ENCODE results near the gene RUNX1. TPM values are rescaled to one million over a fixed set of nuclear protein-coding genes. Genes with fewer than 3 reads are reported as not detected.

Gene RUNX1
- total and polyA plus RNA-seq, 2 experiments from 2014 or later, result 0.12 TPM; not detected in 1

DNA sequence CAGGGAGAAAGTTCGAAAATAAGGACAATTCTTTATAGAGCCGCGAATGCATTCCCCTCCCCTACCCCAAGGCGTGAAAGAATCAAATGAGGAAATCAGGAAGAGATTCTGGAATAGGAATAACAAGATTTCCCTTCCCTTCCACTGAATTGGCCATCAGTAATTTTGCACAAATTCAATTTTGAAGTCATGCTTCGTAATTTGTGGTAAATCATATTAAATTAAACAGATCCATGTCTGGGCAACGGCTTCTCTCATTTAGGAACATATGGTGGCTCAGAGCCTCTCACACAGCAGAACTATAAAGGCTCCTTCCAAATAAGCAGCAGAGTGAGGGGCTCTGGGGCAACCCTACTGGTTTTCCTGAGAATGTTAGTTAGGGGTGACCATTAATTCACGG is 227.4 kb downstream of the RUNX1 start:
- Histone ChIP-seq H3K9me3 (ENCODE audit: low read depth) (no peaks in the 10 kb centered on the region), H3K36me3 (no peaks in the 10 kb centered on the region), H3K27ac (no peak overlapping the region), H3K4me3 (no peak overlapping the region), H3K27me3 (peaks cover 3% of the 10 kb centered on the region), H3K4me1 (ENCODE audit: low read depth) (no peaks in the 10 kb centered on the region)
- no peak for DNase-seq (ENCODE audit: low read depth in 1 of 2, low spot score in 1 of 2)
- TF ChIP-seq, protein P1, sequence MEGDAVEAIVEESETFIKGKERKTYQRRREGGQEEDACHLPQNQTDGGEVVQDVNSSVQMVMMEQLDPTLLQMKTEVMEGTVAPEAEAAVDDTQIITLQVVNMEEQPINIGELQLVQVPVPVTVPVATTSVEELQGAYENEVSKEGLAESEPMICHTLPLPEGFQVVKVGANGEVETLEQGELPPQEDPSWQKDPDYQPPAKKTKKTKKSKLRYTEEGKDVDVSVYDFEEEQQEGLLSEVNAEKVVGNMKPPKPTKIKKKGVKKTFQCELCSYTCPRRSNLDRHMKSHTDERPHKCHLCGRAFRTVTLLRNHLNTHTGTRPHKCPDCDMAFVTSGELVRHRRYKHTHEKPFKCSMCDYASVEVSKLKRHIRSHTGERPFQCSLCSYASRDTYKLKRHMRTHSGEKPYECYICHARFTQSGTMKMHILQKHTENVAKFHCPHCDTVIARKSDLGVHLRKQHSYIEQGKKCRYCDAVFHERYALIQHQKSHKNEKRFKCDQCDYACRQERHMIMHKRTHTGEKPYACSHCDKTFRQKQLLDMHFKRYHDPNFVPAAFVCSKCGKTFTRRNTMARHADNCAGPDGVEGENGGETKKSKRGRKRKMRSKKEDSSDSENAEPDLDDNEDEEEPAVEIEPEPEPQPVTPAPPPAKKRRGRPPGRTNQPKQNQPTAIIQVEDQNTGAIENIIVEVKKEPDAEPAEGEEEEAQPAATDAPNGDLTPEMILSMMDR (IDR thresholded peaks at IDR 0.05; ENCODE audit: low read depth, low read length), result no peak

DNA sequence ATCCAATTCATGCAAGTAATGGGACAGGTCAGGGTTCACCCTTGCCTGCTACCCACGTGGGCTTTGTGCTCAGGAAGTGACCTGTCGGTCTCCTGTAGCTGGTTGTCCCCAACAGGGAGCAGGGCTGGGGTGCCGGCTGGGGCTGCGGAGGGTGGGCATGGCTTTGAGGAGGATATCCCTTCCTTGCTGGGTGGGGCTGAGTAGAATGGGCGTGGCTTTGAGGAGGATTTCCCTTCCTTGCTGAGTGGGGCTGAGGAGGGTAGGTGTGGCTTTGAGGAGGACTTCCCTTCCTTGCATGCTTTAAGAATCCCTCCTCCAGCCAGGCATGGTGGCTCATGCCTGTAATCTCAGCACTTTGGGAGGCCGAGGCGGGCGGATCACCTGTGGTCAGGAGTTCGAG is 229.1 kb downstream of the RUNX1 start:
- DNase-seq (ENCODE audit: low read depth in 1 of 2, low spot score in 1 of 2), result no peak
- H3K36me3 ChIP-seq, result no peaks in the 10 kb centered on the region
- H3K4me1 ChIP-seq (ENCODE audit: low read depth), result no peaks in the 10 kb centered on the region
- H3K9me3 ChIP-seq (ENCODE audit: low read depth), result no peaks in the 10 kb centered on the region
- H3K27ac ChIP-seq, result no peak overlapping the region
- peaks cover 17% of the 10 kb centered on the region for H3K27me3 ChIP-seq
- H3K4me3 ChIP-seq, result no peak overlapping the region
- TF ChIP-seq, protein P1 (IDR thresholded peaks at IDR 0.05; ENCODE audit: low read depth, low read length), result no peak

DNA sequence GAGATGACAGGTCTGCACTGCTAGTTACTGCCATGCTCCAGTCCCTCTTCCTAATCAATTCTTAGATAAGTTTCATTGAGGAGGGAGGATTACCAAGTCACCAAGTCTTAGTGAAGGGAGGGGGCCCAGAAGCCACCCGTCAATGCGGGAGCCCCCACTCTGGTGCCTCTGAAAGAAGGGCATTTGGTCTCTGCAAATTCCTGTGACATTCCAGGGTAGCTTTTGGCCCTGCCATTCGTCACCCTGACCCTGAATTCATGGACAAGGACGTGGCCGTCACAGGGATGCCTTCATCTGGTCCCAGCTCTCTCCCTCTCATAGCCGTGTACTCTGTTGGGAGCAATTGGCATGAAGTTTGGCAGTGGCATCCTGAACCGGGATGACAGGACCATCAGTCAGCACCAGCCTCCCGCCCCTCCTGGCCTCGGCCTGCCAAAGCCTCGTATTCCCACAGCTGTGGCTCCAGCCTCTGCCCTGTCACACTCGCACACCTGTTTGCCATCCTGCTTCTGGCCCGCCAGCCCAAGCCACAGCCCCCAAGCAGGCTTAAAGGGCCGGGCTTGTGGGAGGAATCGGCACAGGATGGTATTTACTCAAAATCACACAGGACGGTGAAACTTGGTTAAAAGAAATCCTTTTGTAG is 229.6 kb downstream of the RUNX1 start:
- no peaks in the 10 kb centered on the region for H3K36me3 ChIP-seq
- no peak overlapping the region for H3K4me3 ChIP-seq
- H3K27me3 ChIP-seq, result peaks cover 19% of the 10 kb centered on the region
- DNase-seq (ENCODE audit: low read depth in 1 of 2, low spot score in 1 of 2), result no peak
- no peaks in the 10 kb centered on the region for H3K4me1 ChIP-seq (ENCODE audit: low read depth)
- no peak overlapping the region for H3K27ac ChIP-seq
- no peaks in the 10 kb centered on the region for H3K9me3 ChIP-seq (ENCODE audit: low read depth)
- TF ChIP-seq, protein P1 (IDR thresholded peaks at IDR 0.05; ENCODE audit: low read depth, low read length), result no peak

DNA sequence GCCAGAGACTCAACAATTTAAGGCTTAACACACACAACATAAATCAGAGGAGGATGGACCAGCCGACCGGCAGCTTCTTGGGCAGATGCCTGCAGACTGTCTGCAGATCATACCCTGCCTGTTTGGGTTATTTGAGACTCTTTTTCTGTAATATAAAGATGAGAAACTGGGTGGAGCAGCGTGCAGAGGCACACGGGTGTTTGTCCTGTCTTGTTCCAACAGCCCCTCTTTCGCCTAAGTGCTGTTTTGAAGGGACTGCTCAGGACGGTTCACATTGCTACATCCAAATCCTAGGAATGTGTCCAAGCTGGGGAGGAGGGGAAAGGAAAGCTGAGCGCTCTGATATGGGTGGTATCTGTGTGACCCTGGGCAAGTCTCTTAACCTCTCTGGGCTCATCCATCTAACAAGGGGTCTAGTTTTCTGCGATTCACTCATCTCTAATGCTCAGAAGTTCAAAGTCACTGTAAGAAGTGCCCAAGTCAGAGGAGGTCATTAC is 230.4 kb downstream of the RUNX1 start:
- TF ChIP-seq, protein P1 (IDR thresholded peaks at IDR 0.05; ENCODE audit: low read depth, low read length), result no peak
- Histone ChIP-seq H3K27ac (no peak overlapping the region), H3K36me3 (no peaks in the 10 kb centered on the region)

DNA sequence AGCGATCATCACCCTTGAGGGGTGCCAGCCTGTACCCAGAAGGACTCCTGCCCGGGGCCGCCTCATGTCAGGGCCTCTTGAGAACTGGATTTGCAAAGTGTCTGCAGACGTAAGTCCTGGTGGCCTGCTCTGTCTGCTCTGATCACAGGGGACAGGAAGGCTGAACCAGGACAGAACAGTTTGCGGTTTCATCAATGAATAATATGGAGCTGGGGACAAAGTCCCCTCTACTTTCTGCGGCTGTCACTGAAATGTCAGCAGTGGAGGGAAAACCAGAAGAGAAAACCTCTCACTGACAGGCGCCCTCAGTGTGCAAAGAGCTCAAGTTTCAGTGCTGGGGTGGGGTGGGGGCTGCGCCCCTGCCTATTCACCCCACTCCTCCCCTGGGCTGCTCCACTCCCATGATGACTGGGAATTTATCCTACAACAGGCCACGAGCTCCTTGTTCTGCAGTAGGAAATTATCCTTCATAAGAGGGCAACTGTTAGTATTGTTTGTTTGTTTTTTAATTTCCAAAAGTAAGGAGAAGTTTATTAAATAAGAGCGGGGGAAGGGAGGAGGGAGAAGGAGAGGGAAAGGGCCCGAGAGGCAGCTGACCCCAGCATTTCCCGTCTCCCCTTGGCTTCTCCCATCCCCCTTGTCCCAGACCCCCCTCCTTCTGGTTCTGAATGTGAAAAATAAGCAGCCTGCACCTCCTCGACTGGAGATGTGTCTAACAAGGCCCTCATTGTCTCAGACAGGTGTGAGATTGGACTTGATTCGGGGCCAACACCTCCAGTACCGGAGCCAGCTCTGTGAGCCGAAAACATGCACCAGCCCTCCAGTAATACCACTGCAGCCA is 231.1 kb downstream of the RUNX1 start:
- Histone ChIP-seq H3K27me3 (peaks cover 26% of the 10 kb centered on the region), H3K27ac (no peak overlapping the region), H3K4me1 (ENCODE audit: low read depth) (no peaks in the 10 kb centered on the region), H3K4me3 (no peak overlapping the region), H3K9me3 (ENCODE audit: low read depth) (no peaks in the 10 kb centered on the region), H3K36me3 (no peaks in the 10 kb centered on the region)
- TF ChIP-seq, protein P1 (IDR thresholded peaks at IDR 0.05; ENCODE audit: low read depth, low read length), result no peak
- no peak for DNase-seq (ENCODE audit: low read depth in 1 of 2, low spot score in 1 of 2)

More for the DNA sequence above, 230.4 kb downstream of the RUNX1 start:
- no peaks in the 10 kb centered on the region for H3K4me1 ChIP-seq (ENCODE audit: low read depth)
- no peaks in the 10 kb centered on the region for H3K9me3 ChIP-seq (ENCODE audit: low read depth)
- DNase-seq (ENCODE audit: low read depth in 1 of 2, low spot score in 1 of 2), result no peak
- peaks cover 24% of the 10 kb centered on the region for H3K27me3 ChIP-seq
- no peak overlapping the region for H3K4me3 ChIP-seq

Data from cardiac muscle cell (in vitro differentiated cells and primary cell).